ENCODE measurements around the gene COL8A2.

Gene COL8A2

DNA sequence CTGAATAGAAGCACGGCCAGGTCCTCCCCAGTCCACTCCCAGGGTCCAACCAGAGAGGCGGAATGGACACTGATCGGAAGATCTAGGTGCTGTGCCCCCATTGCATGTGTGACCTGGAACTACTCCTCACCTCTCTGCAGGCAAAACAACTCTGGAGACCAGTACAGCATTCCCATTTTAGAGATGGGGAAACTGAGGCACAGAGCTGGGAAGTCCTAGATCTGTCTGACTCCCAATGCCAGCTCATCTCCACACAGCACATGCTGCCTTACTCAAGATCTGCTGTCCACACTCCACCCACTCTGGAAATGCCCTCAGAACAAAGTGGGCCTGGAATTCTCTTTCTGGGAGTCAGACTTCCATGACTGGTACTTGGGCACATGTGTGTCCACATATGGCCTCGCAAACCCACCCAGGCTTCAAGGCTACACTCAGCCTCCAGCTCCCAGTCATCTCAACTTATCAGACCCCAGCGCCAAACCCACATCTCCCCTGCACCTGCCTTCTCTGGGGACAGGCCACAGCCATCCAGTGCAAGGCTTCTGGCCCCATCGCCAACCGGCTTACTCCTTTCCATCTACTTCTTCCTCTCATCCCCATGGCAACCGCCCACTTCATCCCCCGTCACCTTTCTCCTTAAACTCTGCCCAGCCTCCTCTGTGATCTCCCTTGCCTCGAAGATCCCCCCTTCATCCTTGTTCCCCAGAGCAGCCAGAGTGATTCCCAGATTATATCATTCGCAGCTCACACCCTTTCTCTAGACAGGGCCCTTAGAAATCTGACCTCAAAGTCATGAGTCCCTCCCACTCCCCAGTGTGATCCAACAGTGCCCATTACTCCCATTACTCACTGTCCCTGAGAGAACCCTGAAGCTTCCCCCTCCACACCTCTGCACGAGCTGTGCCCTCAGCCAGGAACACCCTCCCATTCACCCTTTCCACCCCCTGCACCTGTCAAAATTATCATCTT, 2.7 kb downstream of the COL8A2 start:
- TF ChIP-seq CTCF (IDR thresholded peaks at IDR 0.05; ENCODE audit: poor library complexity, severe bottlenecking) = no peak
- no peak overlapping the region for H3K27ac ChIP-seq (ENCODE audit: poor library complexity, severe bottlenecking)
- DNase-seq (ENCODE audit: low spot score) (no peak), ATAC-seq (ENCODE audit: low read depth) (no peak)
- no peaks in the 10 kb centered on the region for H3K9me3 ChIP-seq (ENCODE audit: severe bottlenecking)
- no peaks in the 10 kb centered on the region for H3K36me3 ChIP-seq (ENCODE audit: low read depth)
- peaks cover 3% of the 10 kb centered on the region for H3K27me3 ChIP-seq (ENCODE audit: insufficient read depth, poor library complexity, severe bottlenecking)
- H3K4me1 ChIP-seq (ENCODE audit: insufficient read depth, poor library complexity, severe bottlenecking) = no peaks in the 10 kb centered on the region
- no peak overlapping the region for H3K4me3 ChIP-seq (ENCODE audit: severe bottlenecking)

GRCh38 chr1:36119456-36119855, 5.6 kb downstream of the COL8A2 start:
- Histone ChIP-seq H3K4me3 (ENCODE audit: severe bottlenecking) (no peak overlapping the region), H3K9me3 (ENCODE audit: severe bottlenecking) (no peaks in the 10 kb centered on the region), H3K4me1 (ENCODE audit: insufficient read depth, poor library complexity, severe bottlenecking) (no peaks in the 10 kb centered on the region), H3K36me3 (ENCODE audit: low read depth) (no peaks in the 10 kb centered on the region), H3K27me3 (ENCODE audit: insufficient read depth, poor library complexity, severe bottlenecking) (peaks cover under 1% of the 10 kb centered on the region), H3K27ac (ENCODE audit: poor library complexity, severe bottlenecking) (no peak overlapping the region)
- no peak for DNase-seq (ENCODE audit: low spot score)
- no peak for ATAC-seq (ENCODE audit: low read depth)
- TF ChIP-seq CTCF (IDR thresholded peaks at IDR 0.05; ENCODE audit: poor library complexity, severe bottlenecking) = no peak

DNA sequence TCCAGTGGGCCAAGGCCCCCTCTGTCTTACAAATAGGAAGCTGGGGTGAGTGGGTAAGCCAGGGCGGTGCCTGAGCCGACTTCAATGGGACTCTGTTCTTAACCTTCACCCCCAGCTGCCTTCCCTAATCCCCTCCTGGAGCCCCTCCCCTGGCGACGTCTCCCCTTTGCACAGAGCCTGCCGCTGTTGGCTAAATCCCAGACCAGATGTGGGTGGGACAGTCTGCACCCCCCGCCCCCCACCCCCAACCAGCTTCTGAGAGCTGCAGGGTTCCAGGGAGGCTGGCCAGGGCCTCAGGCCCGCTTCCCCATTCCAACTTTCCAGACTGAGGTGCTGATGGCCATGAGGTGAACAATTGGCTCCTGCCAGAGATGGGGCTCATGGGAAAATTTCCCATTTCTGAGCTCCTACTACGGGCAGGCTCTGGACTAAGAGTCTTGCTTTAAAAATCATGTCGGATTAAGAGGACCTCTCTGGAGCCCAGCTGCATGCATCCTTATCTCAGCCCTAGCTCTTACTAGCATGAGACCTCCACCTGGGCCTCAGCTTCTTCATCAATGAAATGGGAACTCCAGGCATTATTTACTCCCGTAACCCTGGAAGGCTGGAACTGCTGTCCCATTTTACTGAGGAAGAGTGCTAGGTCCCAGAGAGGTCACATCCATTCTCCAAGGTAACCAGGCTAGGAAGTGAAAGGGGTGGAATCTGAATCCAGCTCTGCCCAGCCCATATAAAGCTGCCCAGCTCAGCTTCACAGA, 6.4 kb downstream of the COL8A2 start:
- Histone ChIP-seq H3K4me3 (ENCODE audit: severe bottlenecking) (no peak overlapping the region), H3K27ac (ENCODE audit: poor library complexity, severe bottlenecking) (no peak overlapping the region), H3K4me1 (ENCODE audit: insufficient read depth, poor library complexity, severe bottlenecking) (no peaks in the 10 kb centered on the region), H3K9me3 (ENCODE audit: severe bottlenecking) (no peaks in the 10 kb centered on the region), H3K36me3 (ENCODE audit: low read depth) (no peaks in the 10 kb centered on the region), H3K27me3 (ENCODE audit: insufficient read depth, poor library complexity, severe bottlenecking) (no peaks in the 10 kb centered on the region)
- no peak for ATAC-seq (ENCODE audit: low read depth)
- DNase-seq (ENCODE audit: low spot score) = no peak
- no peak for TF ChIP-seq CTCF (IDR thresholded peaks at IDR 0.05; ENCODE audit: poor library complexity, severe bottlenecking)

GRCh38 chr1:36116901-36117300, 8.1 kb downstream of the COL8A2 start:
- ATAC-seq (ENCODE audit: low read depth) = no peak
- Histone ChIP-seq H3K36me3 (ENCODE audit: low read depth) (no peaks in the 10 kb centered on the region), H3K27ac (ENCODE audit: poor library complexity, severe bottlenecking) (no peak overlapping the region), H3K9me3 (ENCODE audit: severe bottlenecking) (no peaks in the 10 kb centered on the region), H3K27me3 (ENCODE audit: insufficient read depth, poor library complexity, severe bottlenecking) (no peaks in the 10 kb centered on the region), H3K4me1 (ENCODE audit: insufficient read depth, poor library complexity, severe bottlenecking) (no peaks in the 10 kb centered on the region), H3K4me3 (ENCODE audit: severe bottlenecking) (no peak overlapping the region)
- no peak for TF ChIP-seq CTCF (IDR thresholded peaks at IDR 0.05; ENCODE audit: poor library complexity, severe bottlenecking)
- no peak for DNase-seq (ENCODE audit: low spot score)

Data from RWPE2 (cell line).